Panc1 (cell line): ENCODE results near the gene WDHD1. TPM values are rescaled to one million over a fixed set of nuclear protein-coding genes. Genes with fewer than 3 reads are reported as not detected.

Source experiments
- ATAC-seq: fragments of 200-7000 bp; cut with Tn5 transposase; 2 replicates; pipeline ENCODE4 v1.9.1; 2020; ENCODE audit warnings: mild to moderate bottlenecking, moderate library complexity
- BruUV-seq: library from RNA; stranded (reverse); fragments of 400-500 nt; replicated peaks from 2 replicates; lab custom pipeline; 2021; lab: Mats Ljungman, UMichigan
- CTCF ChIA-PET: fragments of 300-600 bp; sonication (Branson Sonifier 250); formaldehyde crosslinking; loops from one replicate; lab custom pipeline; 2022; ENCODE audit warnings: antibody characterized with exemption; lab: Charles Lee
- POLR2A ChIA-PET: fragments of 300-600 bp; sonication (Branson Sonifier 250); formaldehyde crosslinking; loops from one replicate; lab custom pipeline; 2022; ENCODE audit warnings: antibody characterized with exemption; lab: Charles Lee
- DNase-seq: peaks from one replicate; pipeline ENCODE4 v3.0.0-alpha.2; 2010; ENCODE audit warnings: low read depth, low spot score
- H3K27ac ChIP-seq: 2 replicates; pipeline ENCODE4 v1.5.1; 2011; ENCODE audit warnings: mild to moderate bottlenecking, low read length, inconsistent platforms
- H3K27me3 ChIP-seq: fragments of 200-500 bp; sonication (Bioruptor generic); 2 replicates; pipeline ENCODE4 v1.6.0; 2014; ENCODE audit warnings: low read length, inconsistent platforms; ENCODE audit not compliant: control insufficient read depth, insufficient read depth
- H3K36me3 ChIP-seq: fragments of 200-500 bp; sonication (Bioruptor generic); 2 replicates; pipeline ENCODE4 v1.5.1; 2014; ENCODE audit warnings: inconsistent platforms, mild to moderate bottlenecking, low read length, moderate library complexity; ENCODE audit not compliant: control insufficient read depth, insufficient read depth
- H3K4me1 ChIP-seq: 2 replicates; pipeline ENCODE4 v1.5.1; 2011; ENCODE audit warnings: inconsistent platforms, mild to moderate bottlenecking, low read length, moderate library complexity; ENCODE audit not compliant: control insufficient read depth, insufficient read depth
- H3K4me3 ChIP-seq, 2 experiments: 2 replicates each; pipeline ENCODE4 v1.5.1; 2011 to 2012; ENCODE audit warnings: low read depth in 2 of 2, low read length in 2 of 2, mild to moderate bottlenecking in 2 of 2, inconsistent platforms in 1 of 2, moderate library complexity in 1 of 2
- H3K9me3 ChIP-seq: fragments of 200-500 bp; sonication (Bioruptor generic); 2 replicates; pipeline ENCODE4 v1.5.1; 2014; ENCODE audit warnings: low read depth, mild to moderate bottlenecking, inconsistent platforms, low read length, moderate library complexity; ENCODE audit not compliant: control insufficient read depth, insufficient read depth
- CTCF ChIP-seq: fragments of 450-650 bp; IDR thresholded peaks from 2 replicates; pipeline ENCODE4 v1.5.1; 2017; ENCODE audit warnings: mild to moderate bottlenecking
- POLR2AphosphoS5 ChIP-seq: IDR thresholded peaks from 2 replicates; pipeline ENCODE4 v1.6.1; 2012; ENCODE audit warnings: mild to moderate bottlenecking, low read depth, low read length, moderate library complexity
- REST ChIP-seq, 2 experiments: IDR thresholded peaks; 2 replicates each; pipeline ENCODE4 v1.6.1; 2011 to 2012; ENCODE audit warnings: low read depth in 2 of 2, control low read depth in 1 of 2, low read length in 1 of 2, mild to moderate bottlenecking in 1 of 2, moderate library complexity in 1 of 2; ENCODE audit not compliant: insufficient read depth in 1 of 2
- SIN3A ChIP-seq: IDR thresholded peaks from 2 replicates; pipeline ENCODE4 v1.6.1; 2012; ENCODE audit warnings: low read depth, mild to moderate bottlenecking, low read length, moderate library complexity, borderline replicate concordance; ENCODE audit not compliant: insufficient read depth
- in situ Hi-C: cut with HindIII; loops from 2 replicates; pipeline ENCODE4 v1.10.0; 2016; ENCODE audit warnings: low sequenced_read_pairs, low pct_unique_long_range_greater_than_20kb
- intact Hi-C: fragments of 100-400 bp; cut with micrococcal nuclease; formaldehyde crosslinking; loops from one replicate; pipeline ENCODE4 v1.10.0; 2022; ENCODE audit not compliant: unreplicated experiment
- total RNA-seq: library from RNA; stranded (reverse); gene quantifications from one replicate; pipeline ENCODE4 v1.2.1, GENCODE V29; 2021; ENCODE audit not compliant: unreplicated experiment

Gene WDHD1
- total RNA-seq, 1 experiment from 2014 or later: 21.7 TPM

GRCh38 chr14:54902521-54903420 lies 124.1 kb downstream of the WDHD1 start, which contains the start of gene GCH1:
Gene GCH1 (minus strand): TSS chr14:54902826. CDS start chr14:54902663, 163 bp downstream.
- no TSS peak for BruUV-seq
- Histone ChIP-seq H3K27ac (0 out of 2 replicates have a peak within 1 kb of the TSS, but pooled peaks have one; percentile 51), H3K4me1 (peaks cover 4% of the 10 kb centered on the region; the same call in 1 of the 2 replicates), H3K36me3 (no peaks in the 10 kb centered on the region; the same call in 1 of the 2 replicates), H3K9me3 (no peaks in the 10 kb centered on the region), H3K4me3 (peak within 1 kb of the TSS; percentile 70 to 72), H3K27me3 (no peaks in the 10 kb centered on the region)
- ChIA-PET CTCF (interaction anchor here (0.6 kb wide), 1 partner anchor 32 kb away, joined by 5 read pairs; no protein-coding TSS in a partner anchor), POLR2A (interaction anchor here (0.6 kb wide), 1 partner anchor 42 kb away, joined by 3 read pairs; no protein-coding TSS in a partner anchor)
- intact Hi-C loops (no loop called here), in situ Hi-C loops (no loop called here)
- DNase-seq: no peak
- TF ChIP-seq CTCF: peak; percentile 72
- no peak for TF ChIP-seq REST (IDR thresholded peaks at IDR 0.05; ENCODE audit: insufficient read depth in 1 of 2, low read depth in 2 of 2, low read length in 1 of 2)
- 0 out of 2 replicates have a peak, but pooled peaks have one; percentile 23 for TF ChIP-seq SIN3A
- TF ChIP-seq POLR2AphosphoS5: no peak
- peak; percentile 95 for ATAC-seq

- H3K4me3 ChIP-seq: peak overlapping the region; percentile 70 to 72
- in situ Hi-C loops: no loop called here
- no peak for TF ChIP-seq POLR2AphosphoS5
- intact Hi-C loops: no loop called here
- no peaks in the 10 kb centered on the region for H3K9me3 ChIP-seq
- POLR2A ChIA-PET: no interaction called here
- BruUV-seq: no TSS peak
- CTCF ChIA-PET: no interaction called here
- H3K36me3 ChIP-seq: no peaks in the 10 kb centered on the region; the same call in 1 of the 2 replicates
- peaks cover 4% of the 10 kb centered on the region; the same call in 1 of the 2 replicates for H3K4me1 ChIP-seq
- H3K27ac ChIP-seq: 0 out of 2 replicates have a peak overlapping the region, but pooled peaks have one; percentile 51
- DNase-seq: no peak
- no peaks in the 10 kb centered on the region for H3K27me3 ChIP-seq
- ATAC-seq: peak; percentile 84
These were observed 124.8 kb downstream of the WDHD1 start for GRCh38 chr14:54902143-54902520.
